ENCODE results near the gene AMZ1.

The AMZ1 gene

GRCh38 chr7:2684501-2684900, 3.5 kb upstream of the AMZ1 start:
- ChIA-PET POLR2A (ENCODE audit: low non-redundant PET) (no interaction called here), CTCF (no interaction called here)
- no peak overlapping the region for H3K27ac ChIP-seq
- no peak for DNase-seq (ENCODE audit: low spot score)
- TF ChIP-seq, protein P1, sequence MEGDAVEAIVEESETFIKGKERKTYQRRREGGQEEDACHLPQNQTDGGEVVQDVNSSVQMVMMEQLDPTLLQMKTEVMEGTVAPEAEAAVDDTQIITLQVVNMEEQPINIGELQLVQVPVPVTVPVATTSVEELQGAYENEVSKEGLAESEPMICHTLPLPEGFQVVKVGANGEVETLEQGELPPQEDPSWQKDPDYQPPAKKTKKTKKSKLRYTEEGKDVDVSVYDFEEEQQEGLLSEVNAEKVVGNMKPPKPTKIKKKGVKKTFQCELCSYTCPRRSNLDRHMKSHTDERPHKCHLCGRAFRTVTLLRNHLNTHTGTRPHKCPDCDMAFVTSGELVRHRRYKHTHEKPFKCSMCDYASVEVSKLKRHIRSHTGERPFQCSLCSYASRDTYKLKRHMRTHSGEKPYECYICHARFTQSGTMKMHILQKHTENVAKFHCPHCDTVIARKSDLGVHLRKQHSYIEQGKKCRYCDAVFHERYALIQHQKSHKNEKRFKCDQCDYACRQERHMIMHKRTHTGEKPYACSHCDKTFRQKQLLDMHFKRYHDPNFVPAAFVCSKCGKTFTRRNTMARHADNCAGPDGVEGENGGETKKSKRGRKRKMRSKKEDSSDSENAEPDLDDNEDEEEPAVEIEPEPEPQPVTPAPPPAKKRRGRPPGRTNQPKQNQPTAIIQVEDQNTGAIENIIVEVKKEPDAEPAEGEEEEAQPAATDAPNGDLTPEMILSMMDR (conservative IDR thresholded peaks at IDR 0.05; ENCODE audit: low read depth): no peak

- DNase-seq (ENCODE audit: low spot score): no peak
- TF ChIP-seq, protein P1 (conservative IDR thresholded peaks at IDR 0.05; ENCODE audit: low read depth): no peak
- POLR2A ChIA-PET (ENCODE audit: low non-redundant PET): no interaction called here
- no peak overlapping the region for H3K27ac ChIP-seq
- CTCF ChIA-PET: interaction anchor here (0.6 kb wide), 1 partner anchor 313 kb away, joined by 3 read pairs; no protein-coding TSS in a partner anchor
These were observed 1.9 kb upstream of the AMZ1 start for GRCh38 chr7:2686101-2686500.

DNA sequence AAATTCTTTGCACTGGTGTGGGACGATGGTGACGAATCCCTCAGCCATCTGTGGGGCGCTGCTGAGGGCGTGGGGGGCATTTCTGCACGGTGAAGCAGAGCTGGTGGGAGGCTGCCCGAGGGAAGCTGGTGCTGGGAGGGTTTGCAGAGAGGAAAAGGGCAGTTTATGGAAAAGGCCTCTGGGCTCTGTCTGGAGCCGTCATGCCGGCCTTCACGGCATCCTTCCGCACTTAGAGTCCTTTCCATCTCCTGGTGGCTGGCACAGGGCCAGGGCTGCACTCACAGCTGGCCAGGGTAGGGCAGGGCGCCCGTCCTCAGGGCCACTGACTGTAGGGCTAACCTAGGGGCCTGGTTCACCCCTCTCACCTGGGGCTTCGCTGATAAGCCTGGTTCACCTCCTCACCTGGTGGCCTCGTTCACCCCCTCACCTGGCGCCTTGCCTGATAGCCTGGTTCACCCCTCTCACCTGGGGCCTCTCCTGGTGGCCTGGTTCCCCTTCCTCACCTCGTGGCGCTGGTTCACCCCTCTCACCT, 598 bp upstream of the AMZ1 start:
- TF ChIP-seq, protein P1 (conservative IDR thresholded peaks at IDR 0.05; ENCODE audit: low read depth): no peak
- ChIA-PET CTCF (no interaction called here), POLR2A (ENCODE audit: low non-redundant PET) (no interaction called here)
- H3K27ac ChIP-seq: no peak overlapping the region
- DNase-seq (ENCODE audit: low spot score): no peak

DNA sequence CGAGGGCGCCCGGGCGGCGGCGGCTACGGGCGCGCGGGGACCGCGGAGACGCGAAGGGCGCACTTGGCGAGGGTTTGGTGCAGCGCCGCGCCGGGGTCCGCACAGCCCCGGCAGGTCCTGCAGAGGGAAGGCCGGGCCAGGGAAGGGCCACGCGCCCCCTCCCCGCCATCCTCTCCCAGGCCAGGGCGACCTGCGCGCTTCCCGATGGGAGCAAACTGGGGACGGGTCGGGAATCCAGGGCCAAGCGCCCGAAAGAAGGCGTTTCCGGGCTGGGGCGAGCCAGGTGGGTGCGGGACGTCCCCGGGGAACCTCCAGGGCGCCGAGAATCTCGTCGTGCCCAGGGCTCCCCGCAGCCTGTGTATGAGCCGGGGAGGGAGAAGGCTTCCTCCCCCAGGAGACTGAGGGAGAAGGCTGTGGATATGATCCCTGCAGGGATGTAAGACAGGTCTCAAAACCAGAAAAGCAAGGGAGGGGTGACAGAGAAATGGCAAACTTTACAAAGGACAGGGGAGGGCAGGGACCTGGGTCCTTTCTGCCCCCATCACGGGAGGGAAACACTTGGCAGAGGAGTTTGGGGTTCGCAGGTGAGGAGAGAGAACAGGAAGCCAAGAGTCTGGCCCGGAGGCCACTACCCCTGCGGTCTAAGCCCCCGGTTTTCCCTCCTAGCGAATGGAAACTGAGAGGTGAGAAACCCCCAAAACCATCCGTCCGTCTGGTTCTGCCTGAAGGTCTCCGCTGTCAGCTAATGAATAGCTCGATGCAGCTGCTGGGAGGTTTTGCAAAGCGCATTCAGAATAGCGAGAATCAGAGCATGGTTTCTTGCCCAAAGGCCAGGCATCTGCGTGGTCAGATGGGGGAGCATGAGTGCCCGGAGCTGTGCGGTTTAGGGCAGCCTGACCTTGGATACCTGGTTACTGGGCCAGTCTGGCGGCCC, 674 bp downstream of the AMZ1 start:
- TF ChIP-seq, protein P1 (conservative IDR thresholded peaks at IDR 0.05; ENCODE audit: low read depth): no peak
- no peak overlapping the region for H3K27ac ChIP-seq
- DNase-seq (ENCODE audit: low spot score): no peak
- ChIA-PET POLR2A (ENCODE audit: low non-redundant PET) (no interaction called here), CTCF (interaction anchor here (1.0 to 1.4 kb wide), 2 partner anchors 17 to 21 kb away, joined by 7 to 9 read pairs; no protein-coding TSS in a partner anchor)

DNA sequence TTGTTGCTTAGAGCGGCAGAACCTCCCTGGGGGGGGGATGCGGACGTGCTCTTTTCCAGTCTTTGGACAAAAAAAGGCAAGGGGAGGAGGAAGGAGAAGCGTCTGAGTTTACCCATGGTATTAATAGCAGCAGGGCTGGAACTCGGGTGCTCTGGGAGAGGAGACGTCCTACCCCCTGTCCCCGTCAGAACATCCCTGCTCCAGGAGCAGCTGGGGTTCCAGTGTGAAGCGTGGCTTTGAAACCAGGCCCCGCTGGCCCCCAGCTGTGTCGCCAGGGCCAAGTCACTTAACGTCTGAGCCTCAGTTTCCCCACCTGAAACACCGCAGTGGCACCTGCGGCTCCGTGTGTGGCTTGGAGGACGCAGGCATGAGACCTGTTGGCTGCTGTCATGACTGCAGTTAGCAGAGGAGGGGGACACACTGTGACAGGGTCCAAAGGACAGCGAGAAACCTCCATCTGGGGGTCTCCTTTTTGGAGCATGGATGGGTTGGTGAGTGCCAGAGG, 1.4 kb downstream of the AMZ1 start:
- CTCF ChIA-PET: interaction anchor here (1.0 to 1.4 kb wide), 3 partner anchors 8 to 20 kb away, joined by 5 to 9 read pairs (median 7); no protein-coding TSS in a partner anchor
- DNase-seq (ENCODE audit: low spot score): no peak
- POLR2A ChIA-PET (ENCODE audit: low non-redundant PET): no interaction called here
- no peak overlapping the region for H3K27ac ChIP-seq
- TF ChIP-seq, protein P1 (conservative IDR thresholded peaks at IDR 0.05; ENCODE audit: low read depth): no peak

DNA sequence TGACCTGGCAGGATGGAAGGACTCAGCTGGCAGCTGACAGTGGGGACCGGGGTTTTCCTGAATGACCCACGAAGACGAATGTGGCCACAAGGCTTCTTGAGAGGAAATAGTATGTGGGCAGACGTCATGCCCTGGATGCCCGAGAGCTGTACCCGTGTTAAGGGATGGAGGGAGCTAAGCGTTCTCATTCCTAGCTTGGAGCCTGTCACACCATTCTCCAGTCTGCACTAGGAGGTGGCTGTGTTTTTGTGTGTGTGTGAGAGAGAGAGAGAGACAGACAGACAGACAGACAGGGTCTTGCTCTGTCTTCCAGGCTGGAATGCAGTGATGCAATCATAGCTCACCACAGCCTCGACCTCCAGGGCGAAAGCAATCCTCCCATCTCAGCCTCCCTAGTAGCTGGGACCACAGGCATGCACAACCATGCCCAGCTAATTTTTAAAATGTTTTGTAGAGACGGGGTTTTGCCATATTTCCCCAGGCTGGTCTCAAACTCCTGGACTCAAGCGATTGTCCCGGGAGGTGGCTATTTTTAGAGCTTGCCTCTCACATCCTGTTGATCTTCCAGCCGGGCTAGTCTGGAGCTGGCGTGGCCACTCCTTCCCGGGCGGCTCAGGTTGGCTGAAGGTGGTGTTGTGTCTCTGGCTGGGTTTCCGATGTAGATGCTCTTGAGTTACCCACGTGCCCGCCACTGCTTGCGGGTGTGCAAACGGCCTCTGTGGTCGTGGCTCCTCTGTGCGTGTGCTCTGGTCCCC, 2.1 kb downstream of the AMZ1 start:
- TF ChIP-seq, protein P1 (conservative IDR thresholded peaks at IDR 0.05; ENCODE audit: low read depth): no peak
- no peak overlapping the region for H3K27ac ChIP-seq
- no peak for DNase-seq (ENCODE audit: low spot score)
- CTCF ChIA-PET: interaction anchor here (0.9 to 1.4 kb wide), 4 partner anchors 9 to 29 kb away, joined by 3 to 9 read pairs (median 6); no protein-coding TSS in a partner anchor
- POLR2A ChIA-PET (ENCODE audit: low non-redundant PET): no interaction called here

Data from RWPE1 (cell line).